IMR-90 (cell line): ENCODE measurements around the gene NRP1.

Experiments used
- CEBPB ChIP-seq: IDR thresholded peaks from 2 replicates; pipeline ENCODE4 v1.6.1; 2012; ENCODE audit warnings: low read depth, low read length, improper control_type of control experiment
- CHD1 ChIP-seq: IDR thresholded peaks from 2 replicates; pipeline ENCODE4 v1.6.1; 2012; ENCODE audit warnings: low read depth, low read length, improper control_type of control experiment
- CTCF ChIP-seq: conservative IDR thresholded peaks from 2 replicates; pipeline ENCODE4 v1.5.1; 2012; ENCODE audit warnings: mild to moderate bottlenecking, low read depth, low read length, improper control_type of control experiment
- FOS ChIP-seq: fragments of 150-350 bp; IDR thresholded peaks from 2 replicates; pipeline ENCODE4 v1.6.1; 2016; ENCODE audit warnings: low read depth, low read length
- MAZ ChIP-seq: IDR thresholded peaks from 2 replicates; pipeline ENCODE4 v1.6.1; 2012; ENCODE audit warnings: low read depth, mild to moderate bottlenecking, low read length, improper control_type of control experiment, moderate library complexity, borderline replicate concordance
- MXI1 ChIP-seq: IDR thresholded peaks from 2 replicates; pipeline ENCODE4 v1.6.1; 2012; ENCODE audit warnings: low read depth, mild to moderate bottlenecking, low read length, moderate library complexity, borderline replicate concordance
- NFE2L2 ChIP-seq: fragments of 150-350 bp; IDR thresholded peaks from 2 replicates; pipeline ENCODE4 v1.6.1; 2016; ENCODE audit warnings: low read depth, mild to moderate bottlenecking, low read length
- POLR2A ChIP-seq: IDR thresholded peaks from 2 replicates; pipeline ENCODE4 v1.6.1; 2012; ENCODE audit warnings: mild to moderate bottlenecking, low read depth, low read length
- RAD21 ChIP-seq: IDR thresholded peaks from 2 replicates; pipeline ENCODE4 v1.6.1; 2012; ENCODE audit warnings: low read length, improper control_type of control experiment
- RCOR1 ChIP-seq: IDR thresholded peaks from 2 replicates; pipeline ENCODE4 v1.6.1; 2012; ENCODE audit warnings: mild to moderate bottlenecking, low read length, improper control_type of control experiment; ENCODE audit not compliant: insufficient replicate concordance
- RFX5 ChIP-seq: IDR thresholded peaks from 2 replicates; pipeline ENCODE4 v1.8.0; 2012; ENCODE audit warnings: low read depth, mild to moderate bottlenecking, low read length, moderate library complexity
- USF2 ChIP-seq: fragments of 150-350 bp; IDR thresholded peaks from 2 replicates; pipeline ENCODE4 v1.6.1; 2017; ENCODE audit warnings: mild to moderate bottlenecking, antibody characterized with exemption, low read length, low read depth

DNA sequence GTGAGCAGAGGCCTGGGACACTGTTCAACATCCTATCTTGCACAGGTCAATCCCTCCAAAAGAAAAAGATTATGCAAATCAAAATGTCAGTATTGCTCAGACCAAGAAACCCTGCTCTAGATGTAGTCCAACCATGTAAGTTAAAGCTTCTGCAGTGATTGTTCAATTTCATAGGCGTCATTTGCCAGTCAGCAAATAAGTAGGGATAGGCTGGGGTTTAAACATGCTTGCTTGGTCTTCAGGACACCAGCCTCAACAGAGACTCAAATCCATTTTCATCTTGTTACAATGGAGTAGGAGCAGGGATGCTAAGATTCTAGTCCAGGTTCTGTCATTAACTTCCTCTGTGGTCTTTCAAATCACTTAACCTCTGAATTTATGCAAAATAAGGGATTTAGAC lies 89.1 kb downstream of the NRP1 start:
- no peak for TF ChIP-seq MXI1
- no peak for TF ChIP-seq CTCF
- no peak for TF ChIP-seq POLR2A
- TF ChIP-seq RAD21: no peak
- TF ChIP-seq NFE2L2: no peak
- no peak for TF ChIP-seq USF2
- no peak for TF ChIP-seq CHD1
- TF ChIP-seq FOS: no peak
- TF ChIP-seq MAZ: no peak
- TF ChIP-seq RFX5: no peak
- no peak for TF ChIP-seq RCOR1
- no peak for TF ChIP-seq CEBPB
